BLaER1 treated with 17β-estradiol and CSF1 and Interleukin-3, amounts not matched to agents 10 nM and 100 nM (cell line): Measurements from ENCODE around the gene SLC22A4.

Experiments
- H3K27ac ChIP-seq, 11 experiments: shearing (Covaris generic); formaldehyde crosslinking; 2 replicates each; pipeline ENCODE4 v1.8.1; 2022
- H3K27me3 ChIP-seq, 11 experiments: shearing (Covaris generic); formaldehyde crosslinking; 2 replicates each; pipeline ENCODE4 v1.8.1; 2022
- H3K36me3 ChIP-seq, 11 experiments: shearing (Covaris generic); formaldehyde crosslinking; 2 replicates each; pipeline ENCODE4 v1.8.1; 2022
- H3K4me1 ChIP-seq, 10 experiments: shearing (Covaris generic); formaldehyde crosslinking; 2 replicates each; pipeline ENCODE4 v1.8.1; 2022
- H3K4me2 ChIP-seq, 11 experiments: shearing (Covaris generic); formaldehyde crosslinking; 2 replicates each; pipeline ENCODE4 v1.8.1; 2022
- H3K4me3 ChIP-seq, 10 experiments: shearing (Covaris generic); formaldehyde crosslinking; 2 replicates each; pipeline ENCODE4 v1.8.1; 2022
- H3K9ac ChIP-seq, 11 experiments: shearing (Covaris generic); formaldehyde crosslinking; 2 replicates each; pipeline ENCODE4 v1.8.1; 2022
- H3K9me3 ChIP-seq, 11 experiments: shearing (Covaris generic); formaldehyde crosslinking; replicated peaks in 1 of 11; 2 replicates each; pipeline ENCODE4 v1.8.1; 2022
- H4K20me1 ChIP-seq, 11 experiments: shearing (Covaris generic); formaldehyde crosslinking; 2 replicates each; pipeline ENCODE4 v1.8.1; 2022
- Cebpa-rat ChIP-seq, 11 experiments: shearing (Covaris generic); IDR thresholded peaks; 2 replicates each; pipeline ENCODE4 v1.8.1; 2022

SLC22A4 gene

DNA sequence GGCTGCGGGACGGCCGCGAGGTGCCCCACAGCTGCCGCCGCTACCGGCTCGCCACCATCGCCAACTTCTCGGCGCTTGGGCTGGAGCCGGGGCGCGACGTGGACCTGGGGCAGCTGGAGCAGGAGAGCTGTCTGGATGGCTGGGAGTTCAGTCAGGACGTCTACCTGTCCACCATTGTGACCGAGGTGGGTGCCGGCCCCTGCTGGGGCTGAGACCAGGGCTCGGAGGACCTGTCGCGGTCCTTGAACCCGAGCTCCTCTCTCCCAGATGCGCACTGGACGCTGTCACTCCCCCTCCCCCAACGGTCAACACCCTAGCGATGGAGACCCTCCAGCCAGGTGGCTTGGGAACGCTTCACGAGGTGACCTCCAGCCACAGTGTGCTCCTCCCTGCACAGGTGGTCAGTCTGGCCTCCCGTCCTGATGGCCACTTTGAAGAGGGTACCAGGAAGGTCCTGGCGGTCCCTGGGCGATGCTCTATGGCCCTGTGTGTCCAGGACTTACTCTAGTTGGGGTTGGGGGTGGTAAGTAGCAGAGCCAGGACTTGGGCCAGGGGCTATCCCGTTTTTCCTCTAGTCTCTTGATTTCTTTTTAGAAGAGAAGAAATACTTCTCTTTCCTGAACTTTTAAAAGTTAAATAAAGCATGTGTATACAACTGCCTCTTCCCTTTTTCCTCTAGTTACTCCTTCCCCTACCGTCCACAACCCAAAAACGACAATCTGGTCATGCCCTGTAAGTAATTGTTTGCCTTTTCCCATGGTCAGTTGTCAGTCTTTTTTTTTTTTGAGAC is 76.2 kb downstream of the SLC22A4 start:
- Histone ChIP-seq H3K9ac (peak overlapping the region; percentile 68 to 84 (median 79)), H3K4me3 (peak overlapping the region; percentile 59 to 77 (median 68)), H3K27me3 (peaks cover 0 to 9% (median 0%) of the 10 kb centered on the region in 11 experiments; a peak in 7 of 22 replicates), H3K4me2 (peak overlapping the region; percentile 90 to 98 (median 96)), H3K9me3 (no peaks in the 10 kb centered on the region), H3K36me3 (no peaks in the 10 kb centered on the region; a peak in 2 of 22 replicates), H3K4me1 (peaks cover 22 to 36% (median 31%) of the 10 kb centered on the region in 10 experiments), H3K27ac (peak overlapping the region; percentile 47 to 74 (median 65); a peak in 20 of 22 replicates), H4K20me1 (no peaks in the 10 kb centered on the region; a peak in 1 of 22 replicates)
- TF ChIP-seq Cebpa-rat (IDR thresholded peaks at IDR 0.05) = no peak

DNA sequence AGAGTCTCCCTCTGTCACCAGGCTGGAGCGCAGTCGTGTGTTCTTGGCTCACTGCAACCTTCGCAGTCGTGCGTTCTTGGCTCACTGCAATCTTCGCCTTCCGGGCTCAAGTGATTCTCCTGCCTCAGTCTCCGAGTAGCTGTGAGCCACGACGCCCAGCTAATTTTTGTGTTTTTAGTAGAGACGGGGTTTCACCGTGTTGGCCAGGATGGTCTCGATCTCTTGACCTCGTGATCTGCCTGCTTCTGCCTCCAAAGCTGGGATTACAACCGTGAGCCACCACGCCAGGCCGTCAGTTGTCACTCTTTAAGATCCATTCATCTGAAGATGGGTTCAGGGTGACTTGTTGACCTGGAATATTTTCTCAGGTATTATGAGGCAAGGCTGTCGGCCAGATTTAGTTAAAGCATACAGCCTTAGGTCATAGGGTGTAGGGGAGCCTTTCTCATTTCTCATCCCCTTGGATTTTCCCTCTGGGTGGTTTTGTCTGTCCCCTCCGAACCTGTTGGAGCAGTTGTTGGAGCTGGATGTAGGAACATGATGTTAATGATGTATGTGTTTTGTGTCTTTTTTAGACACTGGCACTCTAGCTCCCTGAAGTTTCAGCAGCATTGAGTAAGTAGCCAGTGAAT is 76.9 kb downstream of the SLC22A4 start:
- no peak for TF ChIP-seq Cebpa-rat (IDR thresholded peaks at IDR 0.05)
- Histone ChIP-seq H3K4me2 (peak overlapping the region; percentile 90 to 98 (median 96); a peak in 18 of 22 replicates), H3K4me3 (no peak overlapping the region), H3K27me3 (peaks cover 0 to 9% (median 0%) of the 10 kb centered on the region in 11 experiments; a peak in 7 of 22 replicates), H3K27ac (no peak overlapping the region), H3K9me3 (no peaks in the 10 kb centered on the region), H3K36me3 (no peaks in the 10 kb centered on the region; a peak in 1 of 22 replicates), H3K4me1 (peaks cover 22 to 36% (median 31%) of the 10 kb centered on the region in 10 experiments), H4K20me1 (no peaks in the 10 kb centered on the region; a peak in 1 of 22 replicates), H3K9ac (no peak overlapping the region)

DNA sequence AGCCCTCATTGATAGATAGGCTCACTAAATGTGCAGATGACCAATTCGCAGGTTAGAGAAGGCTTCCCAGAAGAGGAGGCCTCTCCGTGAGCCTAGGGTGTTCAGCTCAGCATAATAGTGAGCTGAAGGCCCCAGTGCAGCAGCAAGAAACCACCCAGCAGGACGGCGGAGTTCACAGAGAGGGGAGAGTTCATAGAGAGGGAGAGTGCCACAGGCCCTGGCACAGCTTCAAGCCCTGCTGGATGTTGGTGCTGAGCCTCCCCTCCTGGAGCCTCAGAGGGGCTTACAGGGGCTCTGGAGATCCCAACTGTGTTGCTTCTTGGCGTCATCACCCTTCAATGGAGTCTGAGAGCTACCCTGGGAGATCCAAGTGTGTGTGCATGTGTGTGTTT is 77.4 kb downstream of the SLC22A4 start:
- H3K27ac ChIP-seq = no peak overlapping the region
- no peaks in the 10 kb centered on the region; a peak in 1 of 22 replicates for H4K20me1 ChIP-seq
- no peaks in the 10 kb centered on the region; a peak in 1 of 22 replicates for H3K36me3 ChIP-seq
- H3K4me1 ChIP-seq = peaks cover 22 to 36% (median 31%) of the 10 kb centered on the region in 10 experiments
- H3K4me3 ChIP-seq = no peak overlapping the region
- H3K9me3 ChIP-seq = no peaks in the 10 kb centered on the region
- H3K9ac ChIP-seq = no peak overlapping the region
- TF ChIP-seq Cebpa-rat (IDR thresholded peaks at IDR 0.05) = no peak
- peaks cover 0 to 9% (median 0%) of the 10 kb centered on the region in 11 experiments; a peak in 7 of 22 replicates for H3K27me3 ChIP-seq
- peak overlapping the region; percentile 3 to 98 (median 91); a peak in 19 of 22 replicates for H3K4me2 ChIP-seq

DNA sequence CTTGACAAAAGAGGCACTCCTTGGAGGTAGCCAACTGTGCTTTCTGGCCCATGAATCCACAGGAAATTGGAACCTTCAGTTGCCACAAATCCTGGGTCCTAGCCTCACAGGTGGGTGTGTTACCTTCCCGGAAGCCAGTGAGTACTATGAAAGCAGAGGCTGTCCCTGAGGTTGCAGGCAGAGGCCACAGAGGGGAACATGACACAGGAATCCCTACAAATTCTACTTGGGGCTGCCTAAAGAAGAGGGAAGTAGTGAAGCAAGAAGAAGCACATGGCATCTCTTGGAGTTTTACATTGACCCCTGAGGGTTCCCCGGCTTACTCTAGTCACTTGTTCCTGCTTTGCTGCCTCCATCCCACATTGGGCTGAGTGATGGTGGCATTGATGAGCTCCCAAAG is 77.9 kb downstream of the SLC22A4 start:
- peaks cover 0 to 9% (median 0%) of the 10 kb centered on the region in 11 experiments; a peak in 7 of 22 replicates for H3K27me3 ChIP-seq
- TF ChIP-seq Cebpa-rat (IDR thresholded peaks at IDR 0.05) = no peak
- no peak overlapping the region; a peak in 1 of 22 replicates for H3K27ac ChIP-seq
- peaks cover 22 to 36% (median 31%) of the 10 kb centered on the region in 10 experiments for H3K4me1 ChIP-seq
- no peak overlapping the region for H3K4me3 ChIP-seq
- H4K20me1 ChIP-seq = no peaks in the 10 kb centered on the region; a peak in 2 of 22 replicates
- H3K36me3 ChIP-seq = no peaks in the 10 kb centered on the region; a peak in 1 of 22 replicates
- peak overlapping the region; percentile 3 to 98 (median 91); a peak in 19 of 22 replicates for H3K4me2 ChIP-seq
- no peak overlapping the region for H3K9ac ChIP-seq
- no peaks in the 10 kb centered on the region for H3K9me3 ChIP-seq

DNA sequence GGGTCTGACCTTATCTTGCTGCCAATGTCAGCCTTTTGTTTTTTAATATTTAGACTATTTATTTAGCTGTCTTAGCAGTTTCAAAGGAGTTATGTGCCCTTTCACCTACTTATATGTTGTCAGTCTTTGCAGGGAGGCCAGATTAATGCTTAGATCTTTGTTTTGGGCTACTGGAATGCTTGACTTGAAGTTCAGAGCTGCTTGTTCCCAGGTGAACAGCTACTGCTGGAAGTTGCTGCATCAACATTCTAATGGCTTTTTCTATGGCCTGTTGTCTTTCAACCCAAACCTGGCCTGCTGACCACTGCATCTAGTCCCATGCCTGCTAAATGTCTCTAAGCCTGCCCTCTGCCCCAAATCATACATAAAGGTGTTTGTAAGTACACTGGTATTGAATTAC is 78.3 kb downstream of the SLC22A4 start:
- no peak overlapping the region; a peak in 1 of 22 replicates for H3K27ac ChIP-seq
- H3K9me3 ChIP-seq = no peaks in the 10 kb centered on the region
- peak overlapping the region in 10 of 11 experiments; percentile 3 to 98 (median 91); a peak in 18 of 22 replicates for H3K4me2 ChIP-seq
- no peak for TF ChIP-seq Cebpa-rat (IDR thresholded peaks at IDR 0.05)
- no peaks in the 10 kb centered on the region; a peak in 1 of 22 replicates for H3K36me3 ChIP-seq
- H3K9ac ChIP-seq = no peak overlapping the region
- no peaks in the 10 kb centered on the region; a peak in 3 of 22 replicates for H4K20me1 ChIP-seq
- peaks cover 0 to 9% (median 0%) of the 10 kb centered on the region in 11 experiments; a peak in 7 of 22 replicates for H3K27me3 ChIP-seq
- peaks cover 22 to 36% (median 31%) of the 10 kb centered on the region in 10 experiments for H3K4me1 ChIP-seq
- H3K4me3 ChIP-seq = no peak overlapping the region

DNA sequence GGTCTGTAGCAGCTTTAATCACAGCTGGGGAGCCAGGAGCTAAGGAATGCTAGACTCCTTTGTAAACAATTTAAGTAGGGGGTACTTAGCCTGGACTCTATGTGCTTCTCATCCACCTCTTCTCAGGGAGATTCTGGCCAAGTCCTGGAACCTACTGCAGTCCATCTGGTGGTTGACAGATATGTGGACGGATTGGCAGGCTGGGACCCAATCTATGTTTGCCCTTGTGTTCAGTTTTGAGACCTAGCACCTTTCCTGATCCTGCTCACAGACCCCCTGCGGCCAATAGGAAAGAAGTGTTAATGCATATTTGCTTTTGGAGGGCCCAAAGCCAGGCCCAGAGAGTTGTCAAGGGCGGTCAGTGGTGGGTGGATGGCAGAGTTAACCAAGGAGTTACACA is 81.8 kb downstream of the SLC22A4 start:
- no peak for TF ChIP-seq Cebpa-rat (IDR thresholded peaks at IDR 0.05)
- peaks cover 0 to 7% (median 0%) of the 10 kb centered on the region in 11 experiments; a peak in 3 of 22 replicates for H4K20me1 ChIP-seq
- peaks cover 0 to 7% (median 0%) of the 10 kb centered on the region in 11 experiments; a peak in 2 of 22 replicates for H3K36me3 ChIP-seq
- H3K4me1 ChIP-seq = peaks cover 9 to 20% (median 16%) of the 10 kb centered on the region in 10 experiments; a peak in 16 of 20 replicates
- no peaks in the 10 kb centered on the region for H3K9me3 ChIP-seq
- H3K4me3 ChIP-seq = no peak overlapping the region
- H3K9ac ChIP-seq = no peak overlapping the region
- no peaks in the 10 kb centered on the region for H3K27me3 ChIP-seq
- no peak overlapping the region for H3K27ac ChIP-seq
- H3K4me2 ChIP-seq = no peak overlapping the region

DNA sequence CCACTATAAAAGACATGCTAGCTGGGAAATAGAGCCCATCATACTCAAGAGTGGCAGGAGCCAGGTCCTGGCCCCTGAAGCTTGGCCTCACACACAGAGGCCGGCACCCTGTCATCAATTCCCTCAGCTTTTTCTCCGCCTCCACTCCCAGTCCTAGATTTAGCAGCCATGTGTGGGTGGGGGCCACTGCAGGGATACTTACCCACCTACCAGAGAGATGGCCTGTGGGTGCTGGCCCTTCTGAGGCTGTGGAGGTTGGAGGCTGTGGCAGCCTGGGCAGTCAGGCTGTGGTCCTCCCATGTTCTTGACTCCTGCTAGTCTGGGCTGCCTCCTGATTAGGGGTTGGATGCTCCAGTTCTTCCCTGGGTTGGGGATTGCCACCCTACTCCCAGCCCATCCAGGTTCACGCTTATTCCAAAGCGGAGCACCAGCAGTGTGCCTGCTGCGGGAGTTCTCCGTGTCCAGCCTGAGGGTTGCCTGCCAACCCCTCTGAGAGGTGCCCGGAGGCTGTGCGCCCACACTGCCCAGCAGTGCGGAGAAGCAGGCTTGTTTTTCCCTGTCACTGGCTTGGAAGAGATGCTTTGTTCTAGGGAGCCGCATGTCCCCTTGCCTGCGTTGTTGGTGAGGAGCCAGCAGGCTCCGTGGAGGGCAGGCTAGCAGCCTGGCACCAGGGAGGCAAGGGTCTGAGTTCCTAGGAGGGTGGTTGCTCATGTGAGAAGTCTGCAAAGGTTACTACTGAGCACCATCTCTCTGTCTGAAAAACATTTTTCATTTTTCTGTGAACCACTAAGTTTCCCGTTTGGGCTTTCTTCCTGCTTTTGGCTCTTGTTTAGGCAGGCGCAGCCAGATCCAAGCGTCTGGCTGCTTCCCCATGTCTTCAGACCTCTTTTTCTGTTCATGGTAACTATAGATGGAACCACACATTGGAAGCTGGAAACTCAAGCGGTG is 82.8 kb downstream of the SLC22A4 start:
- peaks cover 3 to 13% (median 7%) of the 10 kb centered on the region in 10 experiments; a peak in 15 of 20 replicates for H3K4me1 ChIP-seq

DNA sequence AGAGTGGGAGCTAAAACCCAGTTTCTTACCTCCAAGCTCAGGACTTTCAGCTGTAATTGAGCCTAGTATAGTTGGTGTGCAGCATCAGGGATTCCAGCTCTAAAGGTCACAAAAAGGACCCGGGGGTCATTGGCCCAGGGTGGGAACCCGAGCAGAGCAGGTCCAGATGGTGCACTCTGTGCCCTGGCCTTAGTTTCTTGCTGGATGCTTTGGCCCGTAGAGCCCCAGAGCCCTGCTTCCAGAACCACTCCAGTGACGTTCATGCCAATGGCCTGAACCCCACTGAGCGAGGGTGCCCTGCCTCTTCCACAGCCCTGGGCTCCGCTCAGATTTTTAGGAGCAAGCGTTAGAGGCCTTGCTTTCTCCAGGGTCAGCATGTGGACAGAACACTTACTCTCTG is 83.5 kb downstream of the SLC22A4 start:
- peaks cover 0 to 6% (median 0%) of the 10 kb centered on the region in 10 experiments; a peak in 7 of 20 replicates for H3K4me1 ChIP-seq
- peaks cover 0 to 7% (median 0%) of the 10 kb centered on the region in 11 experiments; a peak in 3 of 22 replicates for H3K36me3 ChIP-seq
- H3K27ac ChIP-seq = no peak overlapping the region
- no peak for TF ChIP-seq Cebpa-rat (IDR thresholded peaks at IDR 0.05)
- no peak overlapping the region for H3K9ac ChIP-seq
- no peaks in the 10 kb centered on the region for H3K27me3 ChIP-seq
- peaks cover 0 to 7% (median 0%) of the 10 kb centered on the region in 11 experiments; a peak in 3 of 22 replicates for H4K20me1 ChIP-seq
- H3K9me3 ChIP-seq = no peaks in the 10 kb centered on the region
- no peak overlapping the region for H3K4me3 ChIP-seq
- no peak overlapping the region for H3K4me2 ChIP-seq

More for the DNA sequence above, 82.8 kb downstream of the SLC22A4 start:
- Histone ChIP-seq H4K20me1 (peaks cover 0 to 7% (median 0%) of the 10 kb centered on the region in 11 experiments; a peak in 3 of 22 replicates), H3K9ac (no peak overlapping the region), H3K9me3 (no peaks in the 10 kb centered on the region), H3K27ac (no peak overlapping the region), H3K36me3 (peaks cover 0 to 7% (median 0%) of the 10 kb centered on the region in 11 experiments; a peak in 3 of 22 replicates), H3K4me2 (no peak overlapping the region), H3K4me3 (no peak overlapping the region), H3K27me3 (no peaks in the 10 kb centered on the region)
- TF ChIP-seq Cebpa-rat (IDR thresholded peaks at IDR 0.05) = no peak
